ENCODE data around the gene ITIH5.

The ITIH5 gene

GRCh38 chr10:7577579-7577978, 89.2 kb downstream of the ITIH5 start:
- DNase-seq: no peak

- no peak for DNase-seq
Measured at GRCh38 chr10:7577176-7577575, 89.6 kb downstream of the ITIH5 start.

- DNase-seq: no peak
Measured at GRCh38 chr10:7576340-7576739, 90.4 kb downstream of the ITIH5 start.

GRCh38 chr10:7572391-7572790, 94.4 kb downstream of the ITIH5 start:
- no peak for DNase-seq

GRCh38 chr10:7571981-7572380, 94.8 kb downstream of the ITIH5 start:
- DNase-seq: no peak

- no peak for DNase-seq
Measured at GRCh38 chr10:7567911-7568620, 98.7 kb downstream of the ITIH5 start.

GRCh38 chr10:7566891-7567290, 99.9 kb downstream of the ITIH5 start:
- DNase-seq: no peak

- DNase-seq: no peak
Measured at GRCh38 chr10:7565871-7566270, 100.9 kb downstream of the ITIH5 start.

GRCh38 chr10:7563770-7564169, 103.0 kb downstream of the ITIH5 start:
- DNase-seq: no peak

- DNase-seq: no peak
Measured at GRCh38 chr10:7563368-7563767, 103.4 kb downstream of the ITIH5 start.

- DNase-seq: no peak
Measured at GRCh38 chr10:7561985-7562384, 104.8 kb downstream of the ITIH5 start.

- no peak for DNase-seq
Measured at GRCh38 chr10:7561216-7561893, 105.4 kb downstream of the ITIH5 start.

GRCh38 chr10:7560519-7560918, 106.2 kb downstream of the ITIH5 start:
- DNase-seq: no peak

- no peak for DNase-seq
Measured at GRCh38 chr10:7559386-7559785, 107.4 kb downstream of the ITIH5 start.

GRCh38 chr10:7558036-7558435, 108.7 kb downstream of the ITIH5 start:
- no peak for DNase-seq

GRCh38 chr10:7553531-7553930, 113.2 kb downstream of the ITIH5 start:
- DNase-seq: no peak

GRCh38 chr10:7551950-7552716, 114.6 kb downstream of the ITIH5 start:
- DNase-seq: no peak

- DNase-seq: no peak
Measured at GRCh38 chr10:7551289-7551688, 115.5 kb downstream of the ITIH5 start.

- DNase-seq: no peak
Measured at GRCh38 chr10:7550013-7550412, 116.8 kb downstream of the ITIH5 start.

- DNase-seq: no peak
Measured at GRCh38 chr10:7547829-7548228, 118.9 kb downstream of the ITIH5 start.

GRCh38 chr10:7547206-7547605, 119.6 kb downstream of the ITIH5 start:
- DNase-seq: no peak

GRCh38 chr10:7546385-7546967, 120.3 kb downstream of the ITIH5 start:
- no peak for DNase-seq

GRCh38 chr10:7545792-7546191, 121.0 kb downstream of the ITIH5 start:
- DNase-seq: no peak

- no peak for DNase-seq
Measured at GRCh38 chr10:7545261-7545660, 121.5 kb downstream of the ITIH5 start.

All from NCI-H345 (cell line).